Ureter (tissue), 1 donor: Measurements from ENCODE around the gene CDKN2B. TPM values are rescaled to one million over a fixed set of nuclear protein-coding genes. Genes with fewer than 3 reads are reported as not detected.

Experiments
- DNase-seq: peaks from one replicate; pipeline ENCODE4 v3.0.0-alpha.2; 2020; ENCODE audit warnings: low spot score
- total RNA-seq: library from RNA; stranded (reverse); gene quantifications from one replicate; pipeline ENCODE4 v1.2.4, GENCODE V29; 2023
- donor health status: DM: yes; HTN: yes; CAD: no.

CDKN2B gene
- total RNA-seq, 1 donor from 2014 or later, result 6.1 TPM

DNA sequence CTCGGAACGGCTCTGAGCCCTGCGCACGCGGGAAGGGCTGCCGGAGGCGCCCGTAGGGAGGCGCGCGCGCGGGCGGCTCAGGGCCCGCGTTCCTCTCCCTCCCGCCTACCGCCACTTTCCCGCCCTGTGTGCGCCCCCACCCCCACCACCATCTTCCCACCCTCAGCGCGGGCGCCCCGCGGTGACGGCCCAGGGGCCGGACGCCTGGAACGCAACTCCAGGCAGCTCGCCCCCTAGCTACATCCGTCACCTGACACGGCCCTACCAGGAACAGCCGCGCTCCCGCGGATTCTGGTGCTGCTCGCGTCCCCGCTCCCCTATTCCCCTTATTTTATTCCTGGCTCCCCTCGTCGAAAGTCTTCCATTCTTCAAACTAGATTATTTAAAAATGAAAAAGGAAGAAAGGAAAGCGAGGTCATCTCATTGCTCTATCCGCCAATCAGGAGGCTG is 14.5 kb downstream of the CDKN2B start, which contains the start of gene CDKN2B-AS1:
CDKN2B-AS1 (plus strand) TSS at position 236 of the 450 bp plus-strand sequence.
- DNase-seq, result no peak

DNA sequence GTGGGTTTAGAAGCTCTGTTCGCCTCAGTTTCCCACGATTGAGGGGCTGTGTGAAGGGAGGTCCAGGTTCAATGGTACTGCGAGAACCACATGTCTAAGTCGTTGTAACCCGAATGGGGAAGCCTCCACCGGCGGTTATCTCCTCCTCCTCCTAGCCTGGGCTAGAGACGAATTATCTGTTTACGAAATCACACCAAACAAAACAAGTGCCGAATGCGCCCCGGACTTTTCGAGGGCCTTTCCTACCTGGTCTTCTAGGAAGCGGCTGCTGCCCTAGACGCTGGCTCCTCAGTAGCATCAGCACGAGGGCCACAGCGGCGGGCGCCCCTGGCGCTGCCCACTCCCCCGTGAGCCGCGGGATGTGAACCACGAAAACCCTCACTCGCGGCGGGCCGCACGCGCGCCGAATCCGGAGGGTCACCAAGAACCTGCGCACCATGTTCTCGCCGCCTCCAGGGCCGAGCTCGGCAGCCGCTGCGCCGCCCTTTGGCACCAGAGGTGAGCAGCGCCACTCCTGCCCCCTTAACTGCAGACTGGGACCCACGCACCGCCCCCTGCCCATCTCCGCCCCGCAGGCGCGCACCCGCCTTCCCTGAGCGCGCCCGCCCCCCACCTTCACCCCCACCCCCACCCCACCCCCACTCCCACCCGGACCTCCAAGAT is 15.1 kb downstream of the CDKN2B start, which contains the start of gene CDKN2A:
CDKN2A (minus strand) TSS at position 500 of the 663 bp plus-strand sequence.
- no peak for DNase-seq

DNA sequence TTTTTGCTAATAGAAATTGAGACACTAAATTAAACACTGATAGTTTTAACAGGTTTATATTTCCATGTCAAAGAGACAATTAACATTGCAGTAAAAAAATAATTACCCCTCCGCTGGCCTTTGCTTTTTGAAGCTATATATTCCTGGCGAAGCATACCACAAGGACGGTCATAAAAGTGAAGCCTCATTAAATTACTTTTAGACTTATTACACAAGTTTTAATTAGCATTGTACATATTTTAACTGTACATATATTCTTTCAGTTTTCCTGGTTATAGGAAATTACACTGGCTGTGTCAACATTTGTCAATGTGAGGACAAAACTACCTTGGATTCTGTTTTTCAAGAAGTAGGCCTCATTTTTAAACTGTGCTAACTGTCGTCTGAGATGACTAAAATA is 16.1 kb downstream of the CDKN2B start:
- no peak for DNase-seq

DNA sequence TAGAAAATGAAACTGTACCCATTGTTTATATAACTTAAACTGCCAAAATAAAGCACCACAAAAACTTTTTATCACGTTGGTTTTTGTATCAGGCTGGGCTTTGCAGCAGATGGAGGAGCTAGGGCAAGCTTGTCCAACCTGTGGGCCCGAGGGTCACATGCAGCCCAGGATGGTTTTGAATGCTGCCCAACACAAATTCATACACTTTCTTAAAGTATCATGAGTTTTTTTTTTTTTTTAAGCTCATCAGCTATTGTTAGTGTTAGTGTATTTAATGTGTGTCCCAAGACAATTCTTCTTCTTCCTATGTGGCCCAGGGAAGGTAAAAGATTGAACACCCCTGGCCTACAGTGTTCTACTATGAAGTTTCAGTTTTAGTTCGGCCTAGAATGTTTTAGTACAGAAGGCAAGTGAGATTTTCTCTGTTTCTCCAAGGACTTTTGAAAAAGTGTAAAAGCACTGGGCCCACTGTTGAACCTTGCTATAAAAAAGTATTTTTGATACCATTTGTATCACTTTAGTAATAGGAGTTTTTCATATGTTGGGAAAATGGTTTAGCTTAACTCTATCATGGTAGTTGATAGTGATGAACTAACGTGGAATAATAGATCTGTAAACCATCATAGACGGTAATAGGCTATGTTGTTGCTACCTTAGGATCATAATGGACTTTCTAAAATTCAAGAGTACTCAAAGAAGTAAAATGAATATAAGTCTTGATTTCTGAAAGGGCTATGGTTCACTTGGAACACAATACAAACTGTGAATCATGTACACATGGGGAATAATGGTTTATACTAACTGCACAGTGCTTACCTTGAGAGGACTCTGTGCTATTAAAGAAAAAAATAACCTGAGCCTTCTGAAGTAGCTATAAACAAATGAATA is 17.8 kb downstream of the CDKN2B start:
- DNase-seq, result no peak

DNA sequence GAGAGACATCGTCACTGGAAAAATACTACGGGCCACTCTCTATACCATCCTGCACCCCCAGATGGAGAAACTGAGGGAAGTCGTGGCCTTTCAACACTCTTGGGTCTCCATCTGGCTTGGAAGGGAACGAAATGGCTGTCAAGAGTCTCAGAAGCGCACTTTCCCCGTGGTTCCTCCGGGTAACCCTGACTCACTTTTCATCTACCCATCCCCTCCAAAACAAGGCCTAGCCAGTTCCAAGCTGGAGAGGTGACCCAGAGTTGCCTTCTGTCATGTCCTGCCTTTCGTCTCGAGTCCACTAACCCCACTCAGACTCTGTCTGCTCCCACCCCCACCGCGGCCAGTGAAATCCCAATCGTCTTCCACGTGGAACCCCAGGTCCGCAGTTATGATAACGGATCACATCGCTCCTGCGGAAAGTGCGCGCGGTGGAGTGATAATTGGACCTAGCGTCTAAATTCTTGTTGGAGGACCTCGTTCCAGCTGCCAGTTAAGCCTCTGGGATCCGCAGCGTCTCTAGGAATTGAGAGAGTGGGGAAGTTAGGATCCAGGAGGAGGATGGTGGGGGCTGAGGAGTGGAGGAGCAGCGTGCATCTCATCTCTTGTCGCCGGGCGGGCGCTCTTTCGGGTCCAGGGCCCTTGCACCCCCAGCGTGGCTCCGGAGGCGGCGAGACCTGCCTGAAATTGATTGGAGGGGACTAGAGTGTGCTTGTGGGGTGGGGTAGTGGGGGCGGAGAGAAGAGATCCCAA is 19.5 kb downstream of the CDKN2B start:
- DNase-seq, result no peak

DNA sequence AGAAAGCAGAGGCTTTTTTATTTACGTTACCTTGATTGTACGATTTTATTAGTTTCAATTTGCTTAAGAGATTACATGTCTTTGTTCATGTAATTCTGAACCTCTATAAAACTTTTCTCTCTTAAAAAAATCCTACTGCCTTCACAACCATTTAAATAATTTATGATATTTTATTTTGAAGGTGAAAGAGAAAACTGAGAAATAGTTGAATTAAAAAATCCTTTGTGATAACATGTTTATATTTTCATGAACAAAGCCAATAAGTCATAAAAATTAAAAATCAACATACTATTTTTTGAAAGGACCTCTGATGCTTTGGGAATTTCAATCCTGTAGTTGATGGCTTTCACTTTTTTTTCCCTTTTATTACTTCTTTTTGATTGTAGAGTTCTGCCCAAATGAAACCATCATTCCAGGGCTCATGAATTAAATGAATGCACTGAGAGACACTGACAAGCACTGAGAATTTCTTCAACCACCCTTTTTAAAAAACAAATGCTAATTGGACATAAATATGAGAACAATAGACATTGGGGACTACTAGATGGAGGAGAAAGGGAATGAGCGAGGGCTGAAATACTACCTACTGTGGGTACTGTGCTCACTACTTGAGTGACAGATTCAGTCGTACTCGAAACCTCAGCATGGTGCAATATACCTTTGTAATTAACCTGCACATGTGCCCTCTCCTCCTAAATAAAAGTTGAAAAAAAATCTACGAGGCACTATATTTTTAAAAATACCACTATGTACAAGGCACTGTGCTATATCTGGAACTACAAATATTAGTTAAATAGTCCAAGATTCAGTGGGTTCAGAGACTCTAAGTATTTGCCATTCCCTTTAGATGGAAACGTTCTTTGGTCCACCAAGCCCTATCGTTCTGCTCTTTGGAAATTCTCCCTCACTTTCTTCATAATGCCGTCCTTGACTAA is 20.8 kb downstream of the CDKN2B start:
- no peak for DNase-seq

DNA sequence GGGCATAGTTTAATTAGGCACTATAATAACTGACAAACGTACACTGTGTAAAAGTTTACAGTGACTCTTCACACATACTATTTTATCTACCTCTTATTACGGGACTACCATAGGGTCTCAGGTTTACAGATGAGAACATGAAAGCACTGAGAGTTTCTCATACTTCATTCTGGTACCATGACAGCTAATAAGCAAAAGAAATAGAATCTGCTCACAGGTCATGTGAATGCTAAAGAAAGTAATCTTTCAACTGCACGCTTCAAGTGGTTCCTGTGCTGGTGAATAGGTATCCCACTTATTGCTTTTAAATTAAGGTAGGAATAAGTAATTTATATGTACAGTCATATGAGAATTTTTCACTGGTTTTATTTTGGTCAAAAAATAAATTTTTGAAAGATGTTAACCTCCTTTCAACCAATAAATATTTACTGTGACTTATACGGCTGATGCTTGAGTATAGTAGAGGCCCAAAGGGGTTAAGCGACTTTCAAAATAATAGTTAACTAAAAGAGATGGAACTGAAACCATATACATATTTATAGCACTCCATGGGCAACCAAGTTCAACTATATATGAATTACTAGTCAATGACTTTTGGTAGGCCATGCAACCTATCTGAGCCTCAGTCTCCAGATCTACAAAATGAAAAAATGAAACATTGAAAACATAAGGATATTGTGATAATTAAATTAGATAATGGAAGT is 23.0 kb downstream of the CDKN2B start:
- no peak for DNase-seq

DNA sequence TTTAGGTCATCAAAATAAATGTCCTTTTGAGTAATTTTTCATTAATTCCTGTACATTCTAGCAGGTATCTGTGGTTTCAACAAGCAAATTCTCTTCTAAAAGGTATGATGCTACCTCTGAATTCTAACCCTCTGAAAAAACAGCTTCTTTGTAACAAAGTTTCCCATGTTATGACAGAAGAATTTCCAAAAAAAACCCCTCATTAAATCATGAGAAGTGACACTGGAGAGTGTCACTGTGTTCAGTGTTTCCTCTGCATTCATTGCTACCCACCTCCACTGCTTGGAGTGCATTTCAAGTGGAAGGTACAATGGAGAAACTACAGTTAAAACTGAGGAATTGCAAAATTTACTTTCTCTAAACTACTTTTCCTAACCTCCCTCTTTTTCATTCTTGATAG is 25.0 kb downstream of the CDKN2B start:
- DNase-seq, result no peak

DNA sequence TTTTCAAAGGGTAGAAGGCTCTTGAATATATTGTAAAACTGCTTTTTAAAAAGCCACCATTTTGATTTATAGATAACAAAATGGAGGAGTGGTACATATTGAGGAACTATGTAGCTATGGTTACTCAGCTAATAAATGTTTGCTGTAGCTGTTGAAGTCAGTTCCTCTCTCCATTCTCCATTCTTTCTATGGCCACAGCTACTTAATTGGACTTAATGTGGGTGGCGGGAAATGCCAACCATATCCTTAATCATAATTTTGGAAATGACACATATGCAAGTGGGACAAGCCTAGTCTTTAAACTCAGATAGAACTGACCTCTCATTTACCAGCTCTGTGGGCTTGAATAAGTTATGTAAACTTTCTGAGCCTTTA is 25.6 kb downstream of the CDKN2B start:
- no peak for DNase-seq

DNA sequence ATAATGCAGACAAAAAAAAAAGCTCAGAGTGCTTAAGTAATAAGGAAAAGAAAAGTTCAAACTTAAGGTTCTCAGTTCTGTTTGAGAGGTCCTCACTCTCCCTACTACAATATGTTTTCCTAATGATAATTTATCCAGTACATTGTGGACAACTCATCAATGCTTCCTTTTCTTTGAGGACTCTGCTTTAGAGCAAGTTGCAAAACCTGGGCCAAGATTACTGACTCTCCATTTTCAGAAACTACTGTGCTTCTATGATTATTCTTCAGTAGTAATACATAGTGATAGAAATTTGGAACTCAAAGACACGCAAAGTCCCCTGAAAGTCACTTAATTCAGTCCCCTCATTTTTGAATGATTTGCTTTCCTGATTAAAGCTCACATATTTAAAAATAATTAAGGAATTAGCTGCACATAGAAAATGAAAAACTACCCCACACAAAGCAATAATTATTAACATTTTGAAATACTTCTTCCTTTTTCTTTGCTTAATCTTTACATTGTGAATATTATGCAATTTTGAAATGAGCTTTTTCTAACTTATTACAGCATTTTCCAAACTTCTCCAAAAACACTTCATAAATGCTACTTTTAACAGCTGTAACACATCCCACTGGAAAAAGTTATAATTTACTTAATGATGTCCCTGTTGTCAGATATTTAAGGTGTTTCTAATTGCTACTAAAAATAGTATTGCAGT is 26.1 kb downstream of the CDKN2B start:
- no peak for DNase-seq

DNA sequence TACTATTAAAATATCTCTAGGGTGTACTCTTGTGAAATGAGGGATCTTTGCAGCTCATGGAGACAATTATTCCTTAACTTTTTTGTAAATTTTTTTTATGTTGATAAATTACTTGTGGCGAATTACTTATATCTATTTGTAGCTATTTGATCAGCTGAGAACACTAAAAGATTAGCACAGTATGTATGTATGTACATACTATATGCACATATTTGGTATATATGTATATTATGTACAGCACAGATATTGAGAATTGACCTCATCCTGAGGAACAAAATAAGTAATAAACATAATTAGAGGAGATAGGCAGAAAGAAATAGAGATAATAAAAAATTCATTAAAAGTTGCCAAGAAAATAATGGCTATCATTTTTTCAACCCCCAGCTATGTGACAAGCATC is 26.7 kb downstream of the CDKN2B start:
- DNase-seq, result no peak

DNA sequence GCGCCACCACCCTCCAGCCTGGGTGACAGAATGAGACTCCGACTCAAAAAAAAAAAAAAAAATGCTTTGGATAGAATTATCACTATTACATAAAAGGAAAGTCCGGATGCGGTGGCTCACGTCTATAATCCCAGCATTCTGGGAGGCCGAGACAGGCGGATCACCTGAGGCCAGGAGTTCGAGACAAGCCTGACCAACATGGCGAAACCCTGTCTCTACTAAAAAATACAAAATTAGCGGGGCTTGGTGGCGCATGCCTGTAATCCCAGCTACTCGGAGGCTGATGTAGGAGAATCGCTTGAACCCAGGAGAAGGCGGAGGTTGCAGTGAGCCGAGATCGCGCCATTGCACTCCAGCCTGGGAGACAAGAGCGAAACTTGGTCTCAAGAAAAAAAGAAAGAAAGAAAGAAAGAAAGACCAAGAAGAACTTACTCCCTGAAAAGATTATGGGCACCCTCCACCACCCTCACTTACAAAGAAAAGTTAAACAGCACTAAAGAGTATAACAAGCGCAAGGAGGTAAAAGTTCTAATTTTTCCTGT is 32.7 kb downstream of the CDKN2B start:
- no peak for DNase-seq

DNA sequence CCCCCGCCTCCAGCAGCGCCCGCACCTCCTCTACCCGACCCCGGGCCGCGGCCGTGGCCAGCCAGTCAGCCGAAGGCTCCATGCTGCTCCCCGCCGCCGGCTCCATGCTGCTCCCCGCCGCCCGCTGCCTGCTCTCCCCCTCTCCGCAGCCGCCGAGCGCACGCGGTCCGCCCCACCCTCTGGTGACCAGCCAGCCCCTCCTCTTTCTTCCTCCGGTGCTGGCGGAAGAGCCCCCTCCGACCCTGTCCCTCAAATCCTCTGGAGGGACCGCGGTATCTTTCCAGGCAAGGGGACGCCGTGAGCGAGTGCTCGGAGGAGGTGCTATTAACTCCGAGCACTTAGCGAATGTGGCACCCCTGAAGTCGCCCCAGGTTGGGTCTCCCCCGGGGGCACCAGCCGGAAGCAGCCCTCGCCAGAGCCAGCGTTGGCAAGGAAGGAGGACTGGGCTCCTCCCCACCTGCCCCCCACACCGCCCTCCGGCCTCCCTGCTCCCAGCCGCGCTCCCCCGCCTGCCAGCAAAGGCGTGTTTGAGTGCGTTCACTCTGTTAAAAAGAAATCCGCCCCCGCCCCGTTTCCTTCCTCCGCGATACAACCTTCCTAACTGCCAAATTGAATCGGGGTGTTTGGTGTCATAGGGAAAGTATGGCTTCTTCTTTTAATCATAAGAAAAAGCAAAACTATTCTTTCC is 34.2 kb downstream of the CDKN2B start:
- no peak for DNase-seq

DNA sequence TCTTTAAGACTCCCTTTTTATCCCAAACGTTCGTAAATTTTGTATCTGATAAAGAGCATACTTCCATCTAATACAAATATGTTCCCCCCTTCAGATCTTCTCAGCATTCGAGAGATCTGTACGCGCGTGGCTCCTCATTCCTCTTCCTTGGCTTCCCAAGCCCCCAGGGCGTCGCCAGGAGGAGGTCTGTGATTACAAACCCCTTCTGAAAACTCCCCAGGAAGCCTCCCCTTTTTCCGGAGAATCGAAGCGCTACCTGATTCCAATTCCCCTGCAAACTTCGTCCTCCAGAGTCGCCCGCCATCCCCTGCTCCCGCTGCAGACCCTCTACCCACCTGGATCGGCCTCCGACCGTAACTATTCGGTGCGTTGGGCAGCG is 34.8 kb downstream of the CDKN2B start:
- no peak for DNase-seq

DNA sequence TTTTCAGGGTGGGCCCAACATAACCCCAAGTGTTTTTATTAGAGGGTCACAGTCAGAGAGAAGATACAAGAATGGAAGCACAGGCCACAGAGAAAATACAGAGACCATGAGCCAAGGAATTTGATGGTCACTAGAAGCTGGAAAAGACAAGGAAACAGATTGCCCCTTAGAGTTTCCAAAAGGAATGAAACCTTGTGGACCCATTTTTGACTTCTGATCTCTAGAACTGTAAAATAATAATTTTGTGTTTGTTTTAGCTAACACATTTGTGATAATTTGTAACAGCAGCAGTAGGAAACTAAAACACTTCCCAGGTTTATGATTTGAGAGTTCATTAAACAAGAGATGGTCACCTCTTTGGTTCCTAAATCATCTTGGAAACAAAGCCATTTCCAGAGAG is 36.7 kb downstream of the CDKN2B start:
- DNase-seq, result no peak

DNA sequence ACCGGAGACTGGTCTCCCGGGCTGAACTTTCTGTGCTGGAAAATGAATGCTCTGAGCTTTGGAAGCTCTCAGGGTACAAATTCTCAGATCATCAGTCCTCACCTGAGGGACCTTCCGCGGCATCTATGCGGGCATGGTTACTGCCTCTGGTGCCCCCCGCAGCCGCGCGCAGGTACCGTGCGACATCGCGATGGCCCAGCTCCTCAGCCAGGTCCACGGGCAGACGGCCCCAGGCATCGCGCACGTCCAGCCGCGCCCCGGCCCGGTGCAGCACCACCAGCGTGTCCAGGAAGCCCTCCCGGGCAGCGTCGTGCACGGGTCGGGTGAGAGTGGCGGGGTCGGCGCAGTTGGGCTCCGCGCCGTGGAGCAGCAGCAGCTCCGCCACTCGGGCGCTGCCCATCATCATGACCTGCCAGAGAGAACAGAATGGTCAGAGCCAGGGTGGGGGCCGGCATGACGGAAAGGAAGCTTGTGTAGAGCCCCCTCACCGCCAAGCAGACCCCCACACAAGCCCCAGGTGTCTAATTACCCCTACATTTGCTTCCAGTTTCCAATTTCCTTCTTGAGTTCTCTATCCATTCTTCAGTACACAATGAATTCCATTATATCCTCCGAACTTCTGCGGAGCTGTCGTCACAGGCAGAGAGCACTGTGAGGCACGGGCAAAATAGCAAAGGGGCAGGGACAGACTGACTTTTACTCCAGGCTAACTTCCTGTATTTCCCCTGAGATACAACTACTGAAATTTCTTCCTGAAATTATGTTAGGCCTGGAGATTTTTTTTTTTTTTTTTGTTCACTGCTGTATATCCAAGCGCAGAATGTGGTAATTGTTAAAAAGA is 38.1 kb downstream of the CDKN2B start:
- DNase-seq, result no peak

DNA sequence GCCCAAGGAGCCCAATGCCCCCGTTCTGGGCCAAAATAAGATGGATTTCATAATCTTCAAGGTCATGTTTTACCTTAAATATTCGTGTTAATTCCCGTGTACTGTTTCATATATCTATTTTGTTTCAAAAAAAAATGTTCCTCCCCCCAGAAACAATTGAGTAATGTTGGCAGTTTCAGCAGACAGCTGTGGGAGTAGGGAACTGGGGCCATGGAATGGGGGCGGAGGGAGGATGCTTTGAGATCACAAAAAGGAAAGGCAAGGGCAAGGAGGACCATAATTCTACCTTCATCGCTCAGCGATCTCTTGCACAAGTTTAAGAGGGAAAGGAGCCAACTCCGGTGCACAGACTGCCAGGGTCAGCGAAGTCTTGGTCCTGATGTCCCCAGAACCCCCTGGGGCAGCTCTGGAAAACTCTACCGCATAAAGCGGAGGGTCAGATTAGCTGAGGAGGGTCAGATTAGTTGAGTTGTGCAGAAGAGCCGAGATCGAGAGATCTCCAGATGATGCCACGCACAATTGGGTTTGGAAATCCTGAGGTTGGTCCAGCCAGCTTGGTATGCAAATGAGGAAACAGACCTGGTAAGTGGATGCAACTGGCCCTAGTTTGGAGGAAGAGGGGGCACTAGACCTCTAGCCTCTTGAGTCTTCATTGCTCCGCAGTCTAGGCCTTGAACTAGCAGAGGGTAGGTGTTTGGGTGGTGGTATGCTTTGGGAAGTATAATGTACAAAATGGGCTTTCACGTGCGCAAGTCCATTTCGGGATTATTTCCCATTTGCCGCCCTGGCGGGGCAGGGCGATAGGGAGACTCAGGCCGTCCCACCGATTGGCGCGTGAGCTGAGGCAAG is 38.9 kb downstream of the CDKN2B start:
- DNase-seq, result no peak
